ENCODE data around the gene BBS7. TPM values are rescaled to one million over a fixed set of nuclear protein-coding genes. Genes with fewer than 3 reads are reported as not detected.
A peak's percentile ranks its signal among the peaks of the same experiment; 100 is the strongest.

Gene BBS7
- 10 to 100 TPM; 24.4 to 28.2 (median 27.4) TPM for polyA plus RNA-seq (ENCODE audit: insufficient read length in 4 of 4)

- peak; percentile 97 to 98 (median 97) for DNase-seq (ENCODE audit: low read depth in 4 of 4, low spot score in 3 of 4)
Observed at GRCh38 chr4:121869841-121870822, at the start of gene BBS7. TSS of gene BBS7 (minus strand) at chr4:121870474. CDS start at chr4:121870313, 161 bp downstream.

- no peak for DNase-seq (ENCODE audit: low read depth in 4 of 4, low spot score in 3 of 4)
Observed at GRCh38 chr4:121913667-121914066, 43.4 kb upstream of the BBS7 start.

- no peak for DNase-seq (ENCODE audit: low read depth in 4 of 4, low spot score in 3 of 4)
Observed at GRCh38 chr4:121908346-121908745, 38.1 kb upstream of the BBS7 start.

GRCh38 chr4:121900132-121900983, 30.1 kb upstream of the BBS7 start:
- DNase-seq (ENCODE audit: low read depth in 4 of 4, low spot score in 3 of 4), result peak; percentile 15 to 33 (median 29)

GRCh38 chr4:121898150-121898549, 27.9 kb upstream of the BBS7 start:
- DNase-seq (ENCODE audit: low read depth in 4 of 4, low spot score in 3 of 4), result no peak

- no peak for DNase-seq (ENCODE audit: low read depth in 4 of 4, low spot score in 3 of 4)
Observed at GRCh38 chr4:121888134-121888533, 17.9 kb upstream of the BBS7 start.

- DNase-seq (ENCODE audit: low read depth in 4 of 4, low spot score in 3 of 4), result no peak
Observed at GRCh38 chr4:121885115-121885514, 14.8 kb upstream of the BBS7 start.

- no peak for DNase-seq (ENCODE audit: low read depth in 4 of 4, low spot score in 3 of 4)
Observed at GRCh38 chr4:121881158-121881557, 10.9 kb upstream of the BBS7 start.

- no peak for DNase-seq (ENCODE audit: low read depth in 4 of 4, low spot score in 3 of 4)
Observed at GRCh38 chr4:121879135-121879534, 8.9 kb upstream of the BBS7 start.

GRCh38 chr4:121877041-121877773, 6.9 kb upstream of the BBS7 start:
- no peak for DNase-seq (ENCODE audit: low read depth in 4 of 4, low spot score in 3 of 4)

GRCh38 chr4:121876070-121876469, 5.8 kb upstream of the BBS7 start:
- DNase-seq (ENCODE audit: low read depth in 4 of 4, low spot score in 3 of 4), result no peak

- DNase-seq (ENCODE audit: low read depth in 4 of 4, low spot score in 3 of 4), result no peak
Observed at GRCh38 chr4:121875652-121876051, 5.4 kb upstream of the BBS7 start.

GRCh38 chr4:121873604-121874003, 3.3 kb upstream of the BBS7 start:
- no peak for DNase-seq (ENCODE audit: low read depth in 4 of 4, low spot score in 3 of 4)

- no peak for DNase-seq (ENCODE audit: low read depth in 4 of 4, low spot score in 3 of 4)
Observed at GRCh38 chr4:121863799-121864198, 6.5 kb downstream of the BBS7 start.

- no peak for DNase-seq (ENCODE audit: low read depth in 4 of 4, low spot score in 3 of 4)
Observed at GRCh38 chr4:121861426-121861825, 8.8 kb downstream of the BBS7 start.

GRCh38 chr4:121860121-121860520, 10.2 kb downstream of the BBS7 start:
- DNase-seq (ENCODE audit: low read depth in 4 of 4, low spot score in 3 of 4), result no peak

- no peak for DNase-seq (ENCODE audit: low read depth in 4 of 4, low spot score in 3 of 4)
Observed at GRCh38 chr4:121851354-121851753, 18.9 kb downstream of the BBS7 start.

GRCh38 chr4:121846662-121847061, 23.6 kb downstream of the BBS7 start:
- no peak for DNase-seq (ENCODE audit: low read depth in 4 of 4, low spot score in 3 of 4)

- no peak for DNase-seq (ENCODE audit: low read depth in 4 of 4, low spot score in 3 of 4)
Observed at GRCh38 chr4:121842862-121843261, 27.4 kb downstream of the BBS7 start.

GRCh38 chr4:121838136-121838535, 32.1 kb downstream of the BBS7 start:
- no peak for DNase-seq (ENCODE audit: low read depth in 4 of 4, low spot score in 3 of 4)

GRCh38 chr4:121829511-121829910, 40.8 kb downstream of the BBS7 start:
- DNase-seq (ENCODE audit: low read depth in 4 of 4, low spot score in 3 of 4), result no peak
